Keratinocyte (primary cell): ENCODE measurements around the gene SAE1.

ENCODE experiments used
- CTCF ChIP-seq, 3 experiments: IDR thresholded peaks in 1 of 3; conservative IDR thresholded peaks in 1 of 3; optimal IDR thresholded peaks in 1 of 3; 2 replicates in 2 of 3; 3 replicates in 1 of 3; pipeline versions ENCODE3 to v1.5.1; 2011; ENCODE audit warnings: low read length in 3 of 3, mild to moderate bottlenecking in 3 of 3, moderate library complexity in 2 of 3, control low read depth in 1 of 3, inconsistent platforms in 1 of 3; ENCODE audit not compliant: insufficient read depth in 2 of 3; ENCODE audit errors: extremely low read depth in 1 of 3
- EZH2 ChIP-seq: IDR thresholded peaks from one replicate; pipeline ENCODE4 v1.6.1; 2012; ENCODE audit warnings: inconsistent platforms, mild to moderate bottlenecking, low read length, moderate library complexity

GRCh38 chr19:47256693-47257410, 126.2 kb downstream of the SAE1 start:
- TF ChIP-seq CTCF (optimal IDR thresholded peaks at IDR 0.05 in 1 of 3, IDR thresholded peaks at IDR 0.05 in 1 of 3, conservative IDR thresholded peaks at IDR 0.05 in 1 of 3; ENCODE audit: extremely low read depth in 1 of 3, insufficient read depth in 2 of 3, low read length in 3 of 3) (no peak), EZH2 (no peak)
